ENCODE results near the gene CEP170B.
"Not testable (repeated sequence)": the region's sequence is repeated elsewhere in the genome, so short reads cannot be mapped to it uniquely, and the experiment has no call there.

The CEP170B gene

GRCh38 chr14:104856869-104857860 lies 7.9 kb upstream of the CEP170B start:
- no peak for DNase-seq (ENCODE audit: low read depth)
- H3K4me3 ChIP-seq (ENCODE audit: control insufficient read depth, low read depth, low read length) = no peak overlapping the region
- TF ChIP-seq CTCF (conservative IDR thresholded peaks at IDR 0.05; ENCODE audit: control insufficient read depth, insufficient read depth, low read depth, low read length) = no peak

GRCh38 chr14:104857931-104858330 lies 7.1 kb upstream of the CEP170B start:
- H3K4me3 ChIP-seq (ENCODE audit: control insufficient read depth, low read depth, low read length); DNase-seq (ENCODE audit: low read depth): not testable (repeated sequence)

- no peak for TF ChIP-seq CTCF (conservative IDR thresholded peaks at IDR 0.05; ENCODE audit: control insufficient read depth, insufficient read depth, low read depth, low read length)
- DNase-seq (ENCODE audit: low read depth) = no peak
- H3K4me3 ChIP-seq (ENCODE audit: control insufficient read depth, low read depth, low read length) = no peak overlapping the region
Observed at GRCh38 chr14:104858811-104859426, 6.1 kb upstream of the CEP170B start.

GRCh38 chr14:104859900-104860299 lies 5.2 kb upstream of the CEP170B start:
- H3K4me3 ChIP-seq (ENCODE audit: control insufficient read depth, low read depth, low read length) = no peak overlapping the region
- no peak for DNase-seq (ENCODE audit: low read depth)
- TF ChIP-seq CTCF (conservative IDR thresholded peaks at IDR 0.05; ENCODE audit: control insufficient read depth, insufficient read depth, low read depth, low read length) = no peak

- DNase-seq (ENCODE audit: low read depth) = no peak
- TF ChIP-seq CTCF (conservative IDR thresholded peaks at IDR 0.05; ENCODE audit: control insufficient read depth, insufficient read depth, low read depth, low read length) = no peak
- no peak overlapping the region for H3K4me3 ChIP-seq (ENCODE audit: control insufficient read depth, low read depth, low read length)
Observed at GRCh38 chr14:104860414-104860813, 4.7 kb upstream of the CEP170B start.

GRCh38 chr14:104863131-104863862 lies 1.8 kb upstream of the CEP170B start:
- DNase-seq (ENCODE audit: low read depth) = no peak
- TF ChIP-seq CTCF (conservative IDR thresholded peaks at IDR 0.05; ENCODE audit: control insufficient read depth, insufficient read depth, low read depth, low read length) = no peak
- no peak overlapping the region for H3K4me3 ChIP-seq (ENCODE audit: control insufficient read depth, low read depth, low read length)

GRCh38 chr14:104863923-104864266 lies 1.2 kb upstream of the CEP170B start:
- no peak overlapping the region for H3K4me3 ChIP-seq (ENCODE audit: control insufficient read depth, low read depth, low read length)

More at GRCh38 chr14:104863923-104864266, 1.2 kb upstream of the CEP170B start:
- TF ChIP-seq CTCF (conservative IDR thresholded peaks at IDR 0.05; ENCODE audit: control insufficient read depth, insufficient read depth, low read depth, low read length) = no peak
- DNase-seq (ENCODE audit: low read depth) = no peak

All from fibroblast of mammary gland (primary cell).